NCI-H1930 (cell line): ENCODE measurements around the gene AUTS2.

ENCODE experiments used
- DNase-seq, 2 experiments: peaks; one replicate each; lab custom pipeline; 2025; lab: John Stamatoyannopoulos, UW

AUTS2 gene

DNA sequence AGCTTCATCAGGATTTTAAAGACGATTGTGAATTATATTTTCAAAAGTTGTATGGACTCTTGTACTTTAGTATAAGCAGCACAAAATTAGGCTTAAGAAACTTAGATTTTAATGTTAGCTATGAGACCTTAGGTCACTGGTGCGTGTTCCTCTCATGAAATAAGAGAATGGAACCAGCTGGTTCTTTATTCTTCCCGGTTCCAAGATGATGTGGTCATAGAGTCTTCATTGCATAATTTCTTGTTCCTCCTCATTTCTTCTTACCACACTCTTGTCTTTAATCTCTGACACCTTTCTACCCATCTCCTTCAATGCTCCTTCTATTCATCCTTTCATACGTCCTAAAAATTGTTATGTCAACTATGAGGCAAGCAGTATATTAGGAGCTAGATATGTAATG lies 437.2 kb downstream of the AUTS2 start:
- no peak for DNase-seq

DNA sequence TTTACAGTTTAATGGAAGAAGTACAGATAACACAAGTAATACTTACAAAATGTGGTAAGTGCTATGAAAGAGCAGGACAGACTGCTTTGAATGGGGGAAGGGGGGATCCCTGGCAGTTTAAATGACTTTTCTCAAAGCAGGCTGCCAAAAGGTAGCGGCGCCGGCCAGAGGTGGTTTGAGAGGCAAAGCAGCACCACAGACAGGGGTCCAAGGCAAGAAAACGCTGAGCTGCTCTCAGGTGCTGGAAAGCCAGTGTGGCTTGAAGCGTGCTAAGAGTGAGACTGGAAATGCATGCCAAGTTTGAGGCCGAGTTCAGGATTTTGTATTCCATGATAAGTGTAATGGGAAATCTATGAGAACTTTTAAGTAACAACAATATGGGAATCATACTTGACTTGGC lies 437.7 kb downstream of the AUTS2 start:
- DNase-seq, result no peak

DNA sequence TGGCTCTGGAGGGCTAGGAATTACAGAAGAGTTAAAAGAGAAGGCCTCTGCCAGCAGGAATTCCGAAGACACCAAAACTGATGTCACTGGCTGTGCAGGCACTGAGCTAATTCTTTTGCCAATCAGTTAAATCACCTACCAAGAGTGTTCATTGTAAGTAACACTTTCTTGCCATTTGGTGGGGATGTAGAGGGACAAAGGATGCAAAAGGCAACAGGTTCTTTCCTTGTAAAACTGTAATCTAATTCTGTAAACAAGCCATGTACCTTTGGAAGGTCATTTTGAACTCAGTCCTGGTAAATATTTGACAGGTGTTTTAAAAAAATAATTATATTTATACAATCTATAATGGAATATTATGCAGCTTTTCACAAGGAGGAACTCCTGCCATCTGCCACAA lies 438.4 kb downstream of the AUTS2 start:
- DNase-seq, result no peak

DNA sequence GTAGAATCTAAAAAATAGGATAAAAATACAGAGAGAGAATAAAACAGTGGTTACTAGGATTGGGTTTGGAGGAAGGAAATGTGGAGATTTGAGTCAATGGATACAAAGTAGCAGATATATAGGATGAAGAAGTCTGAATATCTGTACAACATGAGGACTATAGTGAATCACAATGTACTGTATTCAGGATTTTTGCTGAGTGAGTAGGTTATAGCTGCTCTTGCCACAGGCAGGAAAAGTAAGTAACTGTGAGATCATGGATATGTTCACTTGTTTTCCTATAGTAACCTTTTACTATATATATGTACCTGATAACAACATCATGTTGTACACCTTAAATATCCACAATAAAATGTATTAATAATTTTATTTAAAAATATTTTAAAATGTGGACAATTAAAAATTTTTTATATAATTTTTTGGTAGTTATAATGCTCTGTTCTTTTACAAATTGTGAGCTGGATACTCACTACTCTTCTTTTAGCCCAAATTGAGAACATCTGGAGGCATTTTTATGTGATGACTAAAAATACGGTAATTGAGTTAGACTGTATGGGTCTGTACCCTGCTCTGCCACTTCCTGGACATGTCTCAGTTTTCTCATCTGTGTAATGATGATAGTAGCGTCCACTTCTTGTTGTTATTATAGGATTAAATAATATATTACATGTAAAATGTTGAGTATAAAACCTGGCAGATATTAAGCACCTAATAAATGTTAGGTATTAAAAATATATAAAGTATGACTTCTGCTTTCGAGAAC lies 439.1 kb downstream of the AUTS2 start:
- no peak for DNase-seq

DNA sequence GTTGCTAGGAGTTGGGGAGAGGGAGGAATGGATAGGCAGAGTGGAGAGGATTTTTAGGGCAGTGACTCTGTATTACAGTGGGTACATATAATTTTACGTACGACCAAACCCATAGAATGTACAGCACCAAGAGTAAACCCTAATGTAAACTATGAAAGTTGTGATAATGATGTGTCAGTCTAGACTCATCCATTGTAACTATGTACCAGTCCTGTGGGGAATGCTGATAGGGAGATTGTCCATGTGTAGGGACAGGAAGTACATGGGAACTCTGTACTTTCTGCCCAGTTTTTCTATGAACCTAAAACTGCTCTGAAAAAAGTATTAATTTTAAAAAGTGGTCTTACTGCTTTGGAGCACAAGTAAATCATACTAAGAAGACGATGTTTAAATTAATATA lies 441.8 kb downstream of the AUTS2 start:
- no peak for DNase-seq

DNA sequence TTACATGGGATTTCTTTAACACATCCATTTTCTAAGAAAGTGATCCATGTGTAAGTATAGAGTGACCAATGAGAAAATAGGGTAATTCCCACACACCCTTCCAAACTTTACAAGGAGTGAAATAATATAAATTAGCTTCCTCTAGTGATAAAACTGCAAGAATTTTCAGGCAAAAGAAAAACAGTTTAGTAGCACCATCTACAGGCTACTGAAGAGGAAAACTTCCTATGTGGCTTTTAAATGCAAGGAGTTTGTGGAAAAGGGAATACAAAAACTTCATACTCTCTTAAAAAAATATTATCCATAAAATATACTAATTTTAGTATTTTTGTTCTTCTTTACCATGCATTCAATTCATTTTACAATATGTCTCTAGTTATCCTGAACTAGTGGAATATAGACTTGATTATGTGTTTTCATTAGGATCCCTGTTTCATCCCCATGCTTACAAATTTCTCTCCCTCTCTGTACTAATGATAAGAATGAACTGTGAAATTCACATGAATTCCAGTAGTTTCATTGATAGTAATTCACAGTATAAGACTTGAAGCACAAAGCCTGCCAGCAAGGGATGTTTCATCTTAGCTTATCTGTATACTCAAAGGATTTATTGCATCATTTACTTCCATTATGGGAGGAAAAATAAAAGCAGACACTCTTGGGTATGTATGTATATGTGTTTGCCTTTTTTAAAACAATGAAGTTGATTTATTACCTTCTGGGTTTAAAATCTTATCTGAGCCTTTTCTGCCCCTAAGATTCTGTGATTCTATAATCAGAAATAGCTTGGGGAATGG lies 442.9 kb downstream of the AUTS2 start:
- DNase-seq, result no peak

DNA sequence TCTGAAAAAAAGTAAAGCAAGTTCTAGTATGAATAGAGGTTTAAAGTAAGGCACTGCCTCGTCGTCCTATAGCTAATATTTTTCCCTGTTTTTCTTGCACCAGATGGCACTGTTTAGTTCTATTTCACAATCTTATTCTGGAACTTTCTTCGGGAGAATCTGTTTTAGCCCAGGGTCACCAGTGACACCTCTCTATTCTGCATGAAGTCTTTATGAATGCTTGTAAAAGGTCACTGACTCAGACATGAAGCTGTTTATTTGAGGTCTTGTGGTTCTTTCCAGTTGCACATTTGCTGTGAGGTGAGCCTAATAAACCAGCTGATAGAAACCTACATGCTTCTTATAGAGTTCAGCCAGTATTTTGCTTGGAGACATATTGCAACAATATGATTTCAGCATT lies 444.3 kb downstream of the AUTS2 start:
- DNase-seq, result peak in 1 of 2 experiments; percentile 31

DNA sequence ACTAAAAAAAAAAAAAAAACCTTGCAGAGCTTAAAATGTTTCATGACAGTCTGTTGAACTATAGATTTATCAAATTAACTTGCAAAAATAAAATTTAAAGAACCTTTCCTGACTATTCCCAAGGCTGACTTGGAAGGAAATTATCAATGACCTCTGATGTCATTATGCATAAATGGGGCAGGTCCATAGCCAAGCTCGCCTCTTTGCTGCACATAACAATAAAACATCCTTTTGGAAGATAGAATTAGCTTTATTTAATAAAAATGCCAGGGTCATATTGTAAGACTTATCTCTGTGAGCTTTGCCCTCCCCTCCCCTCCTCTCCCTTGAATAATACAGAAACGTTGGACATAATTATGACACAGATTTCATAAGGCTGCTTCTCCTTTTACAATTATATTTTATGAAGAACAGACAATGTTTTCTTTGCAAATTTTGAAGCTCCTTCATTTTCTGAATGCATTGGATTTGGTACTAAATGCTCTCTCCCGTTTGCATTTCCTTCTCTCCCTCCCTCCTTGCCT lies 444.8 kb downstream of the AUTS2 start:
- no peak for DNase-seq

DNA sequence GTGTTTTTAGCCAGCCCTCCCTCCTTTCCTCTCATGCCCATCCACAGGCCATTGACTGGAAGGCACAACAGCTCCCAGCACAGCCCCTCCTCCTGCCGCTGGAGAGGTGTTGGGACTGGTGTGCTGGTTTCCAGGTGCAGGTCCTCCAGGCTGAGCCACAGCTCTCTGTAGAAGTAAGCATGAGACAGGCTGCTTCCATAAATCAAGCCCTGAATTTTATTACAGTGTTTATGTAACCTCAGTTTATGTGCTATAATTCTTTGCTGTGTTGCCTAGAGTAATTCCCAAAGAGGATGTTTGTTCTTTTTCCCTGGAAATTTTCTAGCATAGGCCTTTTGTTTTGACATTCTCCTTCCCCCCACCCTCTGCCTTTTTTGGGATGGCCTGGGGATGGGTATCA lies 445.8 kb downstream of the AUTS2 start:
- DNase-seq, result no peak

DNA sequence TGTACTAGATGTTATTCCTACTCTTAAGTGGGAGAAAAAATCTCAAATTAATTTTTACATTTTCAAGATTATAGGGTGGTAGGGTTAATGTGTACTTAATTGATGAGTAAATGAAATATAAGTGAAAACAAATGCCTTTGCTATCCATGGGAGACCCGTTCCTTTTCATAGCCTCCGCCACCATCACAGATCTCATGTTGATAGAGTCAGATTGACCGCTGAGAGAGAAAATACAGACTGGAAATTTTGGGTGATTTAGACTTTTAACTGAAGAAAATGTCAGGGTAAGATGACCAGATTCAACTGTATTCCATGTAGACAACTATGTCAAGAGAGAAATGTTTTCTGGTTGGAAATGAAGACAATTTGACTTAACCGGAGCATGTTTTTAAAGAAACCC lies 446.2 kb downstream of the AUTS2 start:
- DNase-seq, result peak in 1 of 2 experiments; percentile 29

DNA sequence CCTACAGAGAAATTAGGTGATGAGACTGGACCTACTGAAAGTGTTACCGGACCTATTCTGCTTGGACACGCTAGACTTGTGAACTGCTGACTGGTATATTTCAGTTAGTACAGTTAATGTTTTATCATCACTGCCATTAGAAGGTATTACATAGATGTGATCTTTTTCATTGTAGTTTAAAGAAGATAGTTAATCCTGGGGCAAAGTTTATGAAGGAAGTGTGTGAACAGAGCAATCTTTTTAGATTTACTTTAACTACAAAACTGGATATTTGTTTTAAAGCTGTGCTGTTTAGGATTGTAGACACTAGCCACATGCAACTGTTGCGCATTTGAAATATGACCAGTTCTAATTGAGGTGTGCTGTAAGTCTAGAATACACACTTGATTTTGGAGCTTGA lies 446.7 kb downstream of the AUTS2 start:
- DNase-seq, result no peak

DNA sequence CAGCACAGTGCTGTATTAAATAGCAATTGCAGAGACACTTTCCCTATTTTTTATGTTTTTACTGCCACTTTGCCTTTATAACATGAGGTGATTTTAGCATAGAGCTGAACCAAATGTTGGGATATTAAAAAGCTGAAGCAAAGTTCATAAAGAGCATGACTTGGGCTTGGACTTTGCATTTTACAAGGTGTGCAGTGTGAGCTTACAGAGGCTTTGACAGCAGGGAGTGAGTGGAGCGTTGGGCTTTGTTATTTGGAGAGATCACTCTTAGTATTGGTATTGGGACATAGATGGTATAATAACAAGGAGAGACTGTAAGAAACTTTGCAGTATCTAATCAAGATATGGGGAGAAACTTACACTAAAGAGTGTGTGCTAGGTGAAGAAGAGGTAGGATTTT lies 449.1 kb downstream of the AUTS2 start:
- DNase-seq, result no peak

DNA sequence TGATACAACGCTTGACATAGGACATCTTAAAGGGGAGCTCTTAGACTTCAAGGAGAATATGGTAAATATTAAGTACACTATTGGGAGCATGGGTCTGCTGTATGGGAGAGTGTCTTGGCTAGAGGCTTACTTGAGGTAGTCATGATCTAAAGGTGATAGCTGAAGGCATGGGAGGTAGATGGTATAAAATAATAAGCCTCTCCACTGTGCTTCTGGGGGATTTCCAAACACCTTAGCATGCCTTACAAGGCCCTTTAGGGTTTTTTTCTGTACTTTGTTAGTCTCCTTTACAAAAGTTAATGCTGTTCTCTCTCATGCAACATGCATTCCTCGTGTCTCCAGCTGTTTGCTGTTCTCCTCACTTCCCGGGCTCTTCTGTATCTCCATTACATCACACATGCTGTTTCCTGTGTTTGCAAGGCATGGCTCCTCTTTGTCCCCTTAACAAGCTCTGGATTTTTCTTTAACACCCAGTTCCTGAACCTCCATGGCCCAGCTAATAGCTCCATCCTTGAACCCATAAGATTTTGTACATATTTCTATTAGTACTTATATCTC lies 449.7 kb downstream of the AUTS2 start:
- no peak for DNase-seq

DNA sequence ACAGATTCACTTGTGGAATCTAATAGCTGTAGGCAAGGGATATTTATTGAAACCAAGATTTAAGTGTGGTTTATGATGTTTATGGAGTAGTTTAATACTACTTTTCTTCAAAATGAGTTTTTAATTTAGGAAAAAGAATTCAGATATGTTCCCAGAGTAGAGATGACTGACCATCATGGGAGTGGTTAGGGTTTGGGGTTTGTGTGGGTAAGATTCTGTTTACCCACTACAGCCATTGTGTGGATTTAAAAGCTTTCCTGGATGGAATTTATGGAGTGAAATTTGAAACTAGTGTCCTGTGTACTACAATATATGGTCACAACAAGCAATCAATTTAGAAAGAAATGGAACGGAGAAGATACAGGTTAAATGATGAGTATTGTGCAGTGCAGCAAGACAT lies 453.5 kb downstream of the AUTS2 start:
- DNase-seq, result no peak

DNA sequence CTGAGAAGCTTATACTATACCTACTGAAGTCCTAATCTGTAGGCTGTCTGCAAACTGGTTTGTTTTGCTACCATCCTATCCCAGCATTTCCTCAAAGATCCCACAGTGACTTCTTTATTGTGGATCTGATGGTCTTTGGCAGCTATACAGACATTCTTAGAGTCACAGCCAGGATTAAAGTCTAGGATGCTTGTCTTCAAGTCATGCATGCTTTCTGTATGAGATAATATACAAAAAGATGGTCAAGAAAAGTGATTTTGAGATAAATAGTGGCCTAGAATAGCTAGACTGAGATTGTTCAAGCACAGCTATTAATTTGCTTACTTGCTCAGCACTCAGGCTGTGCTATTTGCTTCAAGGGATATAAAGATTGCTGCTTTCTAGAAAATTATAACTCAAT lies 454.4 kb downstream of the AUTS2 start:
- DNase-seq, result no peak

DNA sequence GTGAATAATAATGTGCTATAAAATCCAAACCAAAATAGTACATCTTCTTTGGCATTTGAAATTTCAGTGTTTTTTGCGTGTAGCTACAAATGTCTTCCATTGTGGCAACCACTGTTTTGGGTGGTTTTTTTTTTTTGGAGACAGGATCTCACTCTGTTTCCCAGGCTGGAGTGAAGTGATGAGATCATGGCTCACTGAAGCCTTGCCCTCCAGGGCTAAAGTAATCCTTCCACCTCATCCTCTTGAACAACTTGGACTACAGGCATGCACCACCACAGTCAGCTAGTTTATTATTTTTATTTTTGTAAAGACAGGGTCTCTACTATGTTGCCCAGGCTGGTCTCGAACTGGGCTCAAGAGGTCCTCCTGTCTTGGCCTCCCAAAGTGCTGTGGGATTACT lies 455.1 kb downstream of the AUTS2 start:
- no peak for DNase-seq

DNA sequence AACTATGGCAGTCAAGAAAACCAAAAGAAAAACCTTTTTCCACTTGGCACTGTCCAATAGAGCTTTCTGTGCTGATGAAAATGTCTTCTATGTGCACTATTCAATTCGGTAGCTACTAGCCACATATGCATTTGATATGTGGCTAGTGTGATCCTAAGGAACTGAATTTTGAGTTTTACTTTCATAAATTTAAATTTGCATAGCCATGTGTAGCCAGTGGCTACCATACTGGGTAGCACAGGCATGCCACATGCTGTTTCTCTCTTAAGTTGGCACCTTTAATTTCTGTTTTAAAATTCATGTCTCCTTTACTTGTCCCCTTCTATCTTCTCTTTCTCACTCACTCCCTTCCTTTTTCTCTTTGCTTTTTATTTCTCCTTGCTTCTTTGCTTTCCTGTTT lies 455.7 kb downstream of the AUTS2 start:
- DNase-seq, result no peak

DNA sequence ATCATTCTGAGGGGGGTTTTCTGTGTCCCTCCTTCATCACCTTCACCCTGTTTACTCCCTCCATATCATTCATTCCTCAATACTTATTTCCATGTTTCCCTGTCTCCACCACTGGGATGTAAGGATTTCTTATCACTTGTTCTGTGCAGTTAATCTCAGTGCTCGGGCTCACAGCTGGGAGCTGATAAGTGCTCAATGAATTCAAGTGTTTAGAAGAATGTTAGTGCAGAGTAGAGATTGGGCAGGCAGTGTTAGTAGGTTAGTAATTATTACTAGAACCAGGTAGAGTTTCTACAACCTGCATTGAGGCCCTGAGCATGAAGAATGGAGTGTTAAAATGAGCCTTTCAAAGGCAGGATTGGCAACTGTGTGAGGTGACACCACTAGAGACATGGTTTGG lies 458.1 kb downstream of the AUTS2 start:
- no peak for DNase-seq

DNA sequence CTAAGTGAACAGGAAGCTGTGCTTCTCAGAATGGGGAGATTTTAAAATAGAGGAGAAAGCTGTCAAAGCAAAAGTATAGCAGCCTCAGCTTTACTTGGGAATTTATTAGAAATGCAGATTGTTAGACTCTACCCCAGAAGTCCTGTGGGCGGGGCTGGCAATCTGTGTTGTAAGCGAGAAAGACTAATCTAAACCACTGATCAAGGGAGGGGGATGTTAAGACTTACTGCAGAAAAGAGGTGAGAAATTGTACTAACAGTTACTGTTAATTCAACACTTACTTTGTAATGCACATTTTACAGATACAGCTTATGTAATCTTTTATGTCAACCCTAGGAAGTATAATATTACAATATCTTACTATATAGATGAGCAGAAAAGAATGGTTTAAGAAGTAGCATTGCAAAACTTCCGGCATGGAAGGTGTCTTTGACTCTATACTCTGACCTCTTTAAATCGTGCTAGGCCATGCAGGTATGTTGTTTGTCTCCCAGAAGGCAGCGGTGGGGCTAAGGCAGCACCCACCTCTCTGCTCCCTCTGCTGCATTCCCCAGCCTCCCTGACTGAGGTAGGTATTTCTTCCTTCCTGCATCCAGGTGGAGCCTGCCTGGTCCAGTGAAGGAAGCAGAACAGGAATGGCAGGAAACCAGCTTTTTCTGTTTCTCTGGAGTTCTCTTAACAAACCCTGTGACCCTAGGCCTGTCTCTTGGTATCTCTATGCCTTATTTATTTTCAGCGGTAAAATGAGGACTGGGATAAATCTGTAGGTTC lies 462.2 kb downstream of the AUTS2 start:
- DNase-seq, result no peak

DNA sequence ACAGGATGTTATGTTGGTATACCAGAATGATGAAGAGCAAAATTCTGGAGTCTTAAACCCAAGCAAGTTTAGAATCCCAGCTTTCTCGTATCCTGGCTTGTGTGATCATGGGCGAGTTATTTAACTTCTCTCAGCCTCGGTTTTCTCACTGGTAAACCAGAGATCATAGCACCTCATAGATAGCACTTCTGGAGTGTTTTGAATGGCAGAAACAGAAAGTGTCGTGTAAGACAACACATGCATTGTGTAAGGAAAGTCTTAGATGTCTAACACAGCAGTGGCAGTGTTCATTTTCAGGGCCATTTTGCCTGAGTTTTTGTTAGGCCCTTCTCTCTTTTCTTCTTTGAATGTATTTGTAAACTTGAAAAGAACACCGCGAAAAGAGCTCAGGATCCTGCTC lies 465.1 kb downstream of the AUTS2 start:
- DNase-seq, result no peak

DNA sequence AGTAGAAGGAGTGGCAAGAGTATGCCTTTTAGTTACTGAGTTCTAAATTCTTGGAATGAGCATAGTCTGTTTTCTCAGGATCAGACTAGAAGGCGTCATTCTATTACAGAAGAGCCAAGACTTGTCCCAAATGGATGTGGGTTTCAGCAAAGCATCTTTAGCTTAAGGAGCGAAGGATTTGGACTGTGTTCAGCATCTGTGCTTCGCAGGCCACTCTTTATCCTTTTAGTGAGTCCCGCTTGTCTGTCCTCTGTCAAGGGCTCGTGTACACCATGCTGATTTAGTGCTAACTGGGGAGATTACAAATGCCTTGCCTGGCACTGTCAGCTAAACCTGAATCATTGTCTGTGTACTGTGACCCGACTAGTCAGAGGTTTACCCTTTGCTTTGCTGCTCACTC lies 465.7 kb downstream of the AUTS2 start:
- DNase-seq, result no peak

DNA sequence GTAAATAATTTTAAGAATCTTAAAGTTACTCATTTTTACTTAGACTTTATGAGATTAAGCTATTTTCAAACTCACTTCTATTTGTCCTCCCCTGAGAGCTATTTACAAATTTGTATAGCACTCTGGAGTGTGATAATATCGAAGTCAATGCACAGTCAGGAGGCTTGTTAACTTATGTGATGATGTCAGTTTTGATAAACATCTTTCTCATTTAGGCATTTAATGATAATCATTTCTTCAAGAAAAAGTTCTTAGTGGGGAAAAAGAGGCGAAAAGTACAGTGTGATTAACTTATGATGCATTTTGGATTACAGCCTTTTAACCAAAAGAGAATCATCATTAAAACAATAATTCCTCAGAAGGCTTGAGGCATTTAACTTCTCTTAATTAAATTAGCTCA lies 468.6 kb downstream of the AUTS2 start:
- DNase-seq, result no peak
